ENCODE results near the gene ZNF410. TPM values are rescaled to one million over a fixed set of nuclear protein-coding genes. Genes with fewer than 3 reads are reported as not detected.
A peak's percentile ranks its signal among the peaks of the same experiment; 100 is the strongest.

The ZNF410 gene
- total and polyA plus RNA-seq, 3 donors from 2014 or later = 85.3 to 117 (median 92.9) TPM

- Histone ChIP-seq H3K27me3 (no peaks in the 10 kb centered on the region), H3K27ac (peak overlapping the region in 1 of 2 donors; percentile 45), H3K9me3 (no peaks in the 10 kb centered on the region), H3K4me3 (no peak overlapping the region), H3K36me3 (ENCODE audit: low read depth, missing control alignments) (no peaks in the 10 kb centered on the region), H3K4me1 (no peaks in the 10 kb centered on the region)
- intact Hi-C loops (cut with DNase I; ENCODE audit: low total_unique reads) = no loop called here
- no peak for TF ChIP-seq POLR2A (IDR thresholded peaks at IDR 0.05)
- no peak for TF ChIP-seq CTCF (IDR thresholded peaks at IDR 0.05)
- no peak for DNase-seq
- 78% methylated on average over 17 of the region's 17 CpGs; no CpG with 5 or more reads in 1 of the 2 donors for WGBS, 2 donors
Observed at GRCh38 chr14:73944432-73945158, 57.9 kb downstream of the ZNF410 start.

GRCh38 chr14:73945159-73945670, 58.6 kb downstream of the ZNF410 start:
- Histone ChIP-seq H3K36me3 (ENCODE audit: low read depth, missing control alignments) (no peaks in the 10 kb centered on the region), H3K9me3 (no peaks in the 10 kb centered on the region), H3K27me3 (no peaks in the 10 kb centered on the region), H3K27ac (no peak overlapping the region), H3K4me3 (no peak overlapping the region), H3K4me1 (no peaks in the 10 kb centered on the region)
- intact Hi-C loops (cut with DNase I; ENCODE audit: low total_unique reads) = no loop called here
- 72 to 75% methylated on average over 4 of the region's 4 CpGs for WGBS, 2 donors
- no peak for DNase-seq
- TF ChIP-seq POLR2A (IDR thresholded peaks at IDR 0.05) = no peak
- TF ChIP-seq CTCF (IDR thresholded peaks at IDR 0.05) = no peak

- Histone ChIP-seq H3K9me3 (no peaks in the 10 kb centered on the region), H3K36me3 (ENCODE audit: low read depth, missing control alignments) (no peaks in the 10 kb centered on the region), H3K4me1 (no peaks in the 10 kb centered on the region), H3K27me3 (no peaks in the 10 kb centered on the region), H3K4me3 (peak within 1 kb of the TSS; percentile 72 to 92), H3K27ac (peak within 1 kb of the TSS; percentile 83 to 87)
- 0 to 2% methylated on average over 20 to 69 of the region's 70 CpGs for WGBS, 2 donors
- peak in 2 of 3 experiments; percentile 29 to 58 for TF ChIP-seq CTCF (IDR thresholded peaks at IDR 0.05)
- no peak for TF ChIP-seq POLR2A (IDR thresholded peaks at IDR 0.05)
- intact Hi-C loops (cut with DNase I; ENCODE audit: low total_unique reads) = no loop called here
- peak; percentile 97 for DNase-seq
Observed at GRCh38 chr14:73949752-73950734, 63.4 kb downstream of the ZNF410 start, which contains the start of the genes COQ6 and FAM161B. Gene COQ6 (plus strand): TSS chr14:73950302. CDS start chr14:73950333, 31 bp downstream. Gene FAM161B (minus strand): TSS chr14:73950094. CDS start chr14:73950026, 68 bp downstream.

- TF ChIP-seq POLR2A (IDR thresholded peaks at IDR 0.05) (no peak), CTCF (IDR thresholded peaks at IDR 0.05) (no peak)
- Histone ChIP-seq H3K4me1 (no peaks in the 10 kb centered on the region), H3K36me3 (ENCODE audit: low read depth, missing control alignments) (no peaks in the 10 kb centered on the region), H3K9me3 (no peaks in the 10 kb centered on the region), H3K4me3 (no peak overlapping the region), H3K27me3 (no peaks in the 10 kb centered on the region), H3K27ac (no peak overlapping the region)
- no peak for DNase-seq
- WGBS, 2 donors = 68 to 79% methylated on average over 1 of the region's 1 CpG
- intact Hi-C loops (cut with DNase I; ENCODE audit: low total_unique reads) = no loop called here
Observed at GRCh38 chr14:73953731-73954130, 67.1 kb downstream of the ZNF410 start.

Data from testis (tissue), 3 donors.